CD14-positive monocyte (primary cell): ENCODE results near the gene CCDC15. TPM values are rescaled to one million over a fixed set of nuclear protein-coding genes. Genes with fewer than 3 reads are reported as not detected.

Source experiments
- DNase-seq, 3 donors: peaks; one replicate each; pipeline ENCODE4 v3.0.0-alpha.2; 2011 to 2022
- H2AFZ ChIP-seq: 2 replicates; pipeline ENCODE4 v1.6.0; 2012; ENCODE audit warnings: mild to moderate bottlenecking, low read depth, low read length, inconsistent platforms; ENCODE audit not compliant: insufficient read depth, poor library complexity, severe bottlenecking
- H3K27ac ChIP-seq, 2 donors: 1 replicate in 1 of 2; 2 replicates in 1 of 2; pipeline ENCODE4 v1.5.1; 2012 to 2013; ENCODE audit warnings: low read length in 2 of 2, control low read depth in 1 of 2, inconsistent platforms in 1 of 2, low read depth in 1 of 2, mild to moderate bottlenecking in 1 of 2
- H3K27me3 ChIP-seq, 2 donors: one replicate each; pipeline versions ENCODE4 v1.6.0 to v1.6.1; 2011 to 2013; ENCODE audit warnings: low read length in 2 of 2; ENCODE audit not compliant: control insufficient read depth in 2 of 2, insufficient read depth in 2 of 2
- H3K36me3 ChIP-seq, 2 donors: replicated peaks in 1 of 2; 1 replicate in 1 of 2; 2 replicates in 1 of 2; pipeline versions ENCODE4 v1.5.1 to v1.6.1; 2012 to 2013; ENCODE audit warnings: low read length in 2 of 2, control low read depth in 1 of 2, inconsistent platforms in 1 of 2, mild to moderate bottlenecking in 1 of 2; ENCODE audit not compliant: insufficient read depth in 2 of 2, control insufficient read depth in 1 of 2
- H3K4me1 ChIP-seq, 2 donors: 1 replicate in 1 of 2; 2 replicates in 1 of 2; pipeline versions ENCODE4 v1.5.1 to v1.6.1; 2012 to 2013; ENCODE audit warnings: low read length in 2 of 2, control low read depth in 1 of 2, inconsistent platforms in 1 of 2, mild to moderate bottlenecking in 1 of 2, moderate library complexity in 1 of 2; ENCODE audit not compliant: insufficient read depth in 2 of 2, control insufficient read depth in 1 of 2
- H3K4me2 ChIP-seq: replicated peaks from 2 replicates; pipeline ENCODE3; 2012; ENCODE audit warnings: low read length, moderate library complexity, mild to moderate bottlenecking; ENCODE audit not compliant: poor library complexity, severe bottlenecking; ENCODE audit errors: extremely low read depth
- H3K4me3 ChIP-seq, 3 experiments: fragments of 200-600 bp in 1 of 3; sonication (generic) in 1 of 3; replicated peaks in 1 of 3; 1 replicate in 2 of 3; 2 replicates in 1 of 3; pipeline ENCODE4 v1.5.1; 2011 to 2013; ENCODE audit warnings: low read length in 3 of 3, mild to moderate bottlenecking in 3 of 3, control low read depth in 2 of 3, low read depth in 2 of 3, inconsistent platforms in 1 of 3, moderate library complexity in 1 of 3
- H3K79me2 ChIP-seq: 2 replicates; pipeline ENCODE4 v1.6.0; 2012; ENCODE audit warnings: mild to moderate bottlenecking, control low read depth, inconsistent platforms, low read length, moderate library complexity; ENCODE audit not compliant: insufficient read depth
- H3K9ac ChIP-seq: 2 replicates; pipeline ENCODE4 v1.6.0; 2017; ENCODE audit warnings: low read length, mild to moderate bottlenecking; ENCODE audit not compliant: insufficient read depth, poor library complexity, severe bottlenecking
- H3K9me3 ChIP-seq, 2 donors: replicated peaks in 1 of 2; 1 replicate in 1 of 2; 2 replicates in 1 of 2; pipeline versions ENCODE4 v1.5.1 to v1.6.1; 2012 to 2013; ENCODE audit warnings: low read length in 2 of 2, control low read depth in 1 of 2; ENCODE audit not compliant: control insufficient read depth in 1 of 2, insufficient read depth in 1 of 2
- H4K20me1 ChIP-seq: 2 replicates; pipeline ENCODE4 v1.6.0; 2012; ENCODE audit warnings: mild to moderate bottlenecking, low read length, control low read depth, moderate library complexity; ENCODE audit not compliant: insufficient read depth
- H3K27ac Mint-ChIP-seq, 7 donors: one replicate each; pipeline ENCODE4 v1.8.0; 2020; ENCODE audit warnings: mild to moderate bottlenecking in 7 of 7, mixed read lengths in 7 of 7, moderate library complexity in 6 of 7, inconsistent platforms in 2 of 7
- H3K27me3 Mint-ChIP-seq, 3 donors: one replicate each; pipeline ENCODE4 v1.8.0; 2021 to 2022; ENCODE audit warnings: low read depth in 3 of 3, mild to moderate bottlenecking in 3 of 3, mixed read lengths in 3 of 3, moderate library complexity in 3 of 3, inconsistent platforms in 1 of 3
- H3K36me3 Mint-ChIP-seq, 2 donors: one replicate each; pipeline ENCODE4 v1.8.0; 2020; ENCODE audit warnings: mixed read lengths in 2 of 2, inconsistent platforms in 1 of 2, mild to moderate bottlenecking in 1 of 2
- H3K4me1 Mint-ChIP-seq: one replicate; pipeline ENCODE4 v1.8.0; 2020; ENCODE audit warnings: mild to moderate bottlenecking, mixed read lengths
- H3K4me3 Mint-ChIP-seq, 2 donors: one replicate each; pipeline ENCODE4 v1.8.0; 2020; ENCODE audit warnings: mild to moderate bottlenecking in 2 of 2, mixed read lengths in 2 of 2, moderate library complexity in 1 of 2
- H3K9me3 Mint-ChIP-seq, 7 donors: one replicate each; pipeline ENCODE4 v1.8.0; 2020 to 2022; ENCODE audit warnings: mixed read lengths in 7 of 7, mild to moderate bottlenecking in 6 of 7, moderate library complexity in 6 of 7, inconsistent platforms in 2 of 7
- CTCF ChIP-seq: fragments of 200-600 bp; IDR thresholded peaks from one replicate; pipeline ENCODE4 v1.8.0; 2022; ENCODE audit warnings: antibody characterized with exemption, mild to moderate bottlenecking
- WGBS: methylation state at CpG from one replicate; pipeline ENCODE4 v1.1.5; 2013; ENCODE audit warnings: missing lambda C conversion rate; ENCODE audit not compliant: insufficient coverage; 5-methylcytosine and 5-hydroxymethylcytosine counted together
- intact Hi-C, 2 donors: fragments of 100-400 bp; cut with micrococcal nuclease; formaldehyde crosslinking; loops; one replicate each; pipeline versions ENCODE4 v1.15.0 to v1.15.1; 2023
- polyA plus RNA-seq, 3 donors: library from polyadenylated mRNA; depleted of rRNA in 1 of 3; unstranded in 2 of 3; stranded (reverse) in 1 of 3; fragments of 300-500 nt in 2 of 3; fragments of >200 nt in 1 of 3; fragmentation: Illumina TruSeq in 2 of 3; gene quantifications; 1 replicate in 2 of 3; 2 replicates in 1 of 3; pipeline ENCODE4 v1.2.3, GENCODE V29; 2012 to 2021

CCDC15 gene
- polyA plus RNA-seq, 3 donors: 0.24 to 0.32 (median 0.28) TPM

- Histone ChIP-seq H2AFZ (no peak overlapping the region), H3K27me3 (no peaks in the 10 kb centered on the region), H3K4me2 (no peak overlapping the region), H3K79me2 (peaks cover 25% of the 10 kb centered on the region), H3K36me3 (peaks cover 37 to 63% of the 10 kb centered on the region in 2 donors), H3K4me1 (peaks cover 66 to 76% of the 10 kb centered on the region in 2 donors), H3K9me3 (no peaks in the 10 kb centered on the region), H3K4me3 (no peak overlapping the region), H4K20me1 (no peaks in the 10 kb centered on the region), H3K27ac (peak overlapping the region in 1 of 2 donors; percentile 50), H3K9ac (no peak overlapping the region)
- Mint-ChIP-seq H3K9me3 (peaks cover 0 to 2% (median 0%) of the 10 kb centered on the region in 7 donors), H3K27me3 (peaks cover 0 to 8% (median 7%) of the 10 kb centered on the region in 3 donors), H3K27ac (peak overlapping the region in 4 of 7 donors; percentile 30 to 99 (median 88)), H3K4me1 (peaks cover 67% of the 10 kb centered on the region), H3K4me3 (no peak overlapping the region), H3K36me3 (peaks cover 71 to 85% of the 10 kb centered on the region in 2 donors)
- no peak for DNase-seq
- no peak for TF ChIP-seq CTCF
- intact Hi-C loops: no loop called here
- WGBS: 89% methylated on average over 11 of the region's 14 CpGs
Observed at GRCh38 chr11:125076378-125076945, 122.5 kb downstream of the CCDC15 start.

GRCh38 chr11:125078016-125078415 is 124.0 kb downstream of the CCDC15 start:
- Histone ChIP-seq H4K20me1 (no peaks in the 10 kb centered on the region), H3K27me3 (no peaks in the 10 kb centered on the region), H3K4me1 (peaks cover 50 to 60% of the 10 kb centered on the region in 2 donors), H3K9ac (no peak overlapping the region), H3K36me3 (peaks cover 53 to 78% of the 10 kb centered on the region in 2 donors), H3K9me3 (no peaks in the 10 kb centered on the region), H3K79me2 (peaks cover 13% of the 10 kb centered on the region), H3K4me2 (no peak overlapping the region), H2AFZ (no peak overlapping the region), H3K27ac (no peak overlapping the region), H3K4me3 (no peak overlapping the region)
- H3K36me3 Mint-ChIP-seq: peaks cover 78 to 91% of the 10 kb centered on the region in 2 donors
- H3K4me1 Mint-ChIP-seq: peaks cover 59% of the 10 kb centered on the region
- H3K9me3 Mint-ChIP-seq: peaks cover 0 to 2% (median 0%) of the 10 kb centered on the region in 7 donors
- H3K27ac Mint-ChIP-seq: peak overlapping the region; percentile 3 to 77 (median 53)
- intact Hi-C loops: no loop called here
- DNase-seq: no peak
- TF ChIP-seq CTCF: no peak
- no peak overlapping the region for H3K4me3 Mint-ChIP-seq
- peaks cover 0 to 8% (median 4%) of the 10 kb centered on the region in 3 donors for H3K27me3 Mint-ChIP-seq
- 98% methylated on average over 11 of the region's 11 CpGs for WGBS
